ENCODE results near the gene PLTP. TPM values are rescaled to one million over a fixed set of nuclear protein-coding genes. Genes with fewer than 3 reads are reported as not detected.
A peak's percentile ranks its signal among the peaks of the same experiment; 100 is the strongest.

Gene PLTP
- polyA plus RNA-seq, 3 donors, result 1.6 to 3.0 (median 2.9) TPM

DNA sequence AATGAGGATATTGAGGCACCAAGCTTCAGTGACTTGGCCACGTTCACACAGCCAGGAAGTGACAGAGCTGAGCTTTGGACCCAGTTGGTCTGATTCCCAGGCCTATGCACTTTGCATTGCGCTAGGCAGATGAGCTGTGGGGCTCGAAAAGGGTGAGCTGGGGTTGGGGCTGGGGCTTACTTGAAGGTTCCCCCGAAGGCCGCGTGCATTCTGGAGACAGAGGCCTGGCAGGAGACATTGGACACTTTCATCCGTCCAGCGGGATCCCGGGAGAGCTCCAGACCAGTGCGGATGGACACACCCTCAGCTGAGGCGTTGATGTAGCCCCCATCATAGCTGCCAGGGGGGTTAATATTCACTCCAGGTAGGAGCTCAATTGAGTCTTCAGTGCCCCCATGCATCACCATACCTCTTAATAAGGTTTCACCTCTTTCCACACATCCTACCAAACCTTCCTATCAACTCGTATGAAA lies 2.6 kb downstream of the PLTP start:
- H3K9ac ChIP-seq (ENCODE audit: insufficient read depth, low read length, poor library complexity, severe bottlenecking), result no peak overlapping the region
- peak overlapping the region in 1 of 3 experiments; percentile 27 for H3K4me3 ChIP-seq (replicated peaks in 1 of 3; ENCODE audit: low read depth in 2 of 3, low read length in 3 of 3)
- peak overlapping the region; percentile 86 for H3K4me2 ChIP-seq (replicated peaks; ENCODE audit: extremely low read depth, low read length, poor library complexity, severe bottlenecking)
- TF ChIP-seq, protein P1, sequence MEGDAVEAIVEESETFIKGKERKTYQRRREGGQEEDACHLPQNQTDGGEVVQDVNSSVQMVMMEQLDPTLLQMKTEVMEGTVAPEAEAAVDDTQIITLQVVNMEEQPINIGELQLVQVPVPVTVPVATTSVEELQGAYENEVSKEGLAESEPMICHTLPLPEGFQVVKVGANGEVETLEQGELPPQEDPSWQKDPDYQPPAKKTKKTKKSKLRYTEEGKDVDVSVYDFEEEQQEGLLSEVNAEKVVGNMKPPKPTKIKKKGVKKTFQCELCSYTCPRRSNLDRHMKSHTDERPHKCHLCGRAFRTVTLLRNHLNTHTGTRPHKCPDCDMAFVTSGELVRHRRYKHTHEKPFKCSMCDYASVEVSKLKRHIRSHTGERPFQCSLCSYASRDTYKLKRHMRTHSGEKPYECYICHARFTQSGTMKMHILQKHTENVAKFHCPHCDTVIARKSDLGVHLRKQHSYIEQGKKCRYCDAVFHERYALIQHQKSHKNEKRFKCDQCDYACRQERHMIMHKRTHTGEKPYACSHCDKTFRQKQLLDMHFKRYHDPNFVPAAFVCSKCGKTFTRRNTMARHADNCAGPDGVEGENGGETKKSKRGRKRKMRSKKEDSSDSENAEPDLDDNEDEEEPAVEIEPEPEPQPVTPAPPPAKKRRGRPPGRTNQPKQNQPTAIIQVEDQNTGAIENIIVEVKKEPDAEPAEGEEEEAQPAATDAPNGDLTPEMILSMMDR (IDR thresholded peaks at IDR 0.05), result no peak
- H3K36me3 ChIP-seq (replicated peaks in 1 of 2; ENCODE audit: control insufficient read depth in 1 of 2, insufficient read depth in 2 of 2, low read length in 2 of 2), result no peaks in the 10 kb centered on the region
- Mint-ChIP-seq H3K27ac (peak overlapping the region in 5 of 7 donors; percentile 81 to 99 (median 90)), H3K36me3 (peaks cover 0 to 1% of the 10 kb centered on the region in 2 donors), H3K4me3 (no peak overlapping the region), H3K9me3 (peaks cover 0 to 3% (median 0%) of the 10 kb centered on the region in 7 donors), H3K4me1 (peaks cover 46% of the 10 kb centered on the region), H3K27me3 (ENCODE audit: low read depth in 3 of 3) (peaks cover 2 to 3% (median 3%) of the 10 kb centered on the region in 3 donors)
- H3K4me1 ChIP-seq (ENCODE audit: control insufficient read depth in 1 of 2, insufficient read depth in 2 of 2, low read length in 2 of 2), result peaks cover 50% of the 10 kb centered on the region in 2 donors
- WGBS (ENCODE audit: insufficient coverage), result 81% methylated on average over 11 of the region's 12 CpGs
- no peaks in the 10 kb centered on the region for H3K79me2 ChIP-seq (ENCODE audit: insufficient read depth, low read length)
- no peak for DNase-seq
- H3K9me3 ChIP-seq (replicated peaks in 1 of 2; ENCODE audit: control insufficient read depth in 1 of 2, insufficient read depth in 1 of 2, low read length in 2 of 2), result no peaks in the 10 kb centered on the region
- peak overlapping the region; percentile 82 to 89 for H3K27ac ChIP-seq (ENCODE audit: low read depth in 1 of 2, low read length in 2 of 2)
- H3K27me3 ChIP-seq (ENCODE audit: control insufficient read depth in 2 of 2, insufficient read depth in 2 of 2, low read length in 2 of 2), result no peaks in the 10 kb centered on the region
- peak overlapping the region; percentile 29 for H2AFZ ChIP-seq (ENCODE audit: insufficient read depth, low read depth, low read length, poor library complexity, severe bottlenecking)
- no peaks in the 10 kb centered on the region for H4K20me1 ChIP-seq (ENCODE audit: insufficient read depth, low read length)
- intact Hi-C loops (cut with micrococcal nuclease), result no loop called here

DNA sequence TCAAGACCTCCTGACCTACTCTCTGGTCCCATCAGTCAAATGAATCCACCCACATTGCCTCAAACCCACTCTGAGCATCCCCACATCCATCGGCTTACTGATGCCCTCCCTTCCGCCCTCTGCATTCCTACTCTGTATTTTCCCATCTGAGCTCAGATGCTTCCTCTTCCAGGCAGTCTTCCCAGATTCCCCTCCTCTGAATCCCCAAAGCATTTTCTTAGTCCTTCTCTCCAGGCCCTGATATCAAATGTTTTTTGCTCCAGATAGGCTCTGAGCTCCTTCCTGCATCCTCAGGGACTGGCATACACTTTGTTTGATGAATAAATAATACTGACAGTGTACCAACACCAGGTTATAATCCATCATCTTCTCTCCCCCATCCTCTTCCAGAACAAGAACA lies 3.9 kb downstream of the PLTP start:
- Mint-ChIP-seq H3K27me3 (ENCODE audit: low read depth in 3 of 3) (peaks cover 2 to 3% (median 2%) of the 10 kb centered on the region in 3 donors), H3K9me3 (peaks cover 0 to 3% (median 0%) of the 10 kb centered on the region in 7 donors), H3K36me3 (peaks cover 0 to 1% of the 10 kb centered on the region in 2 donors), H3K4me1 (peaks cover 39% of the 10 kb centered on the region), H3K27ac (peak overlapping the region in 1 of 7 donors; percentile 27), H3K4me3 (peak overlapping the region in 1 of 2 donors; percentile 47)
- H3K9me3 ChIP-seq (replicated peaks in 1 of 2; ENCODE audit: control insufficient read depth in 1 of 2, insufficient read depth in 1 of 2, low read length in 2 of 2), result no peaks in the 10 kb centered on the region
- 97% methylated on average over 2 of the region's 2 CpGs for WGBS (ENCODE audit: insufficient coverage)
- intact Hi-C loops (cut with micrococcal nuclease), result no loop called here
- no peaks in the 10 kb centered on the region for H3K79me2 ChIP-seq (ENCODE audit: insufficient read depth, low read length)
- H3K27ac ChIP-seq (ENCODE audit: low read depth in 1 of 2, low read length in 2 of 2), result no peak overlapping the region
- no peak overlapping the region for H3K9ac ChIP-seq (ENCODE audit: insufficient read depth, low read length, poor library complexity, severe bottlenecking)
- no peak for DNase-seq
- peaks cover 37 to 38% of the 10 kb centered on the region in 2 donors for H3K4me1 ChIP-seq (ENCODE audit: control insufficient read depth in 1 of 2, insufficient read depth in 2 of 2, low read length in 2 of 2)
- H4K20me1 ChIP-seq (ENCODE audit: insufficient read depth, low read length), result no peaks in the 10 kb centered on the region
- no peaks in the 10 kb centered on the region for H3K27me3 ChIP-seq (ENCODE audit: control insufficient read depth in 2 of 2, insufficient read depth in 2 of 2, low read length in 2 of 2)
- H3K36me3 ChIP-seq (replicated peaks in 1 of 2; ENCODE audit: control insufficient read depth in 1 of 2, insufficient read depth in 2 of 2, low read length in 2 of 2), result no peaks in the 10 kb centered on the region
- H3K4me3 ChIP-seq (replicated peaks in 1 of 3; ENCODE audit: low read depth in 2 of 3, low read length in 3 of 3), result no peak overlapping the region
- no peak overlapping the region for H3K4me2 ChIP-seq (replicated peaks; ENCODE audit: extremely low read depth, low read length, poor library complexity, severe bottlenecking)
- TF ChIP-seq, protein P1 (IDR thresholded peaks at IDR 0.05), result no peak
- H2AFZ ChIP-seq (ENCODE audit: insufficient read depth, low read depth, low read length, poor library complexity, severe bottlenecking), result no peak overlapping the region

All from CD14-positive monocyte (primary cell).